Inferior parietal cortex (tissue), 1 donor: ENCODE data around the gene TSPEAR.
"Not testable (repeated sequence)": the region's sequence is repeated elsewhere in the genome, so short reads cannot be mapped to it uniquely, and the experiment has no call there.

Source experiments
- DNase-seq: peaks from one replicate; pipeline ENCODE4 v3.0.0-alpha.2; 2016; ENCODE audit errors: extremely low spot score

The TSPEAR gene

GRCh38 chr21:44568667-44569556 lies 142.5 kb downstream of the TSPEAR start:
- DNase-seq: no peak

- no peak for DNase-seq
Measured at GRCh38 chr21:44568261-44568660, 143.1 kb downstream of the TSPEAR start.

DNA sequence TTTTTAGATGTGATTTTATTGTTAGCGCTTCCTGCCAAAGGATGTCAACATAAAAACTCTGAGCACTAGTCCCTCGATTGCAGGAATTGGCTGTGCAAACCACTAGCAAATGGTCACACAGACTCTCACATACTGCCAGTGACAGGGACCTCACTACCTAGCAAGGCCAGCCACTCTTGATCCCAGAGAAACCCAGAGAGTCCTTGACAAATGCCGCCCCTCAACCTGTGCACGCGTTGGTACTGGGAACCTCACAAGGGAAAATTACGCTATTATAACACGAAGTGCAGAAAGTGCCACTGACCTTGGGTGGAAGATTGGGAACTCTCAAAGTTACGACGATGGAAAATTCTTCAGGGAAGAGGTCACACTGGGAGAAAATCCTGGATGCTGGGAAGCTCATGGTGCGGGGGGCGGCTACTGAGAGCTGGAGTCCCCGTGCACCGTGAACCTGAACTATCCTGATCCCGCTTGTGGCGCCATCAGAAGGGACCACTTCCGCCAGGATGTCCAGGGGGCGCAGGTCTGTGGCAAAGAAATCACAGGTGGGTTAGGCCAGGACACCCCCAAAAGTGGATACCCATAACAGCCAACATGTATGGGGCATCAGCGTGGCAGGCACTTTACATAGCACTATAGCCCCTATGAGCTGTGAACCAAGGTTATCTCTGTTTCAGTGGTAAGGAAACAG lies 143.7 kb downstream of the TSPEAR start:
- DNase-seq: no peak

DNA sequence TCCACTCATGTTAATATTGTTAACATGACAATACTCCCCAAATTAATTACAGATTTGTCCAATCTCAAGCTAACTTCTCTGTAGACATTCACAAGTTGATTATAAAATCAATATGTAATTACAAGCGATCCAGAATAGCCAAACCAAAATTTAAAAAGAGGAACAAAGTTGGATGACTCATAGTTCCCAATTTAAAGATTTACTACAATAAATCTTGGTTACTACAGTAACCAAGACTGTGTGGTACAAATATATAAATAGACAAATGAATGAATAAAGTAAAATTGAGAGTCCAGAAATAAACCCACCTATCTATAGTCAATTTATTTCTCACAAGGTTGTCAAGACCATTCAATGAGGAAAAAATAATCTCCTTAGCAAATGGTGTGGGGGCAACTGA lies 145.0 kb downstream of the TSPEAR start:
- DNase-seq: no peak

- no peak for DNase-seq
Measured at GRCh38 chr21:44564886-44565598, 146.3 kb downstream of the TSPEAR start.

- no peak for DNase-seq
Measured at GRCh38 chr21:44564099-44564498, 147.3 kb downstream of the TSPEAR start.

GRCh38 chr21:44558695-44559094 lies 152.7 kb downstream of the TSPEAR start, which contains the start of gene KRTAP10-3:
KRTAP10-3 (minus strand) TSS chr21:44558795; CDS start chr21:44558715, 80 bp downstream.
- DNase-seq: no peak

GRCh38 chr21:44558329-44558675 lies 153.1 kb downstream of the TSPEAR start:
- not testable (repeated sequence) for DNase-seq

DNA sequence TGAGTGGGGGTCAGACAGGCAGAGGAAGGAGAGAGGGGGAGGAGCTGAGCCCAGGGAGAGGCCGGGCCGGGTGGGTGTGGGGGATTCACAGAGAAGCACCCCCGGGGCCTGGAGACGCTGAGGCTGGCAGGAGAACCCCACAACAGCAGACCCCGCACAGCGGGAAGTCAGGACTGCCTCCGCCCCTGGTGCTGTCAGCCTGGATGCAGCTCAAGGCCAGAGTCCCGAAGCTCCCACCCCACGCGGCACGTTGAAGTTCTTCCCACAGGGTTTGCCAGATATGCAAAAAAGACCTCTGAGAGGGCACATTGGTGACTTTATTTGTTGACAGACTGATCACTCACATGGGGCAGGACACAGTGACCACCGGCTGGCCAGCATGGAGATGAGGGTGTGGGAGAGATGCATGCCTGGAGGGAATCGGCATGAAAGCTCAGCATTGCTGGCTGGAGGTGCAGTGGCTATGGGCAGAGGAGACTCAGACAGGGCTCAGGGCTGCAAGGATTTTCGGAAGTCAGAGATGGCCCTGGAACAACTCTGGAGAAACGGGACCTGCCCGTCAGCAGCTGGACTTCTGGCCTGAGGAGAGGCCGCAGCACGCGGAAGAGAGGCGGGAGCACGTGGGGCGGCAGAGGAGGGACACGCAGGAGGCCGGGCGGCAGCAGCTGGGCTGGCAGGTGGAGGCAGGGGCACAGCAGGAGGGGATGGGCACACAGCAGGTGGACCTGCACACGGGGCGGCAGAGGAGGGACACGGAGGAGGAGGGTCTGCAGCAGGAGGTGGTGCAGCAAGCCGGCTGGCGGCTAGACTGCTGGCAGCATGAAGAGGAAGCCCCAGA lies 153.7 kb downstream of the TSPEAR start:
- DNase-seq: no peak

GRCh38 chr21:44556879-44557278 lies 154.5 kb downstream of the TSPEAR start:
- DNase-seq: no peak

DNA sequence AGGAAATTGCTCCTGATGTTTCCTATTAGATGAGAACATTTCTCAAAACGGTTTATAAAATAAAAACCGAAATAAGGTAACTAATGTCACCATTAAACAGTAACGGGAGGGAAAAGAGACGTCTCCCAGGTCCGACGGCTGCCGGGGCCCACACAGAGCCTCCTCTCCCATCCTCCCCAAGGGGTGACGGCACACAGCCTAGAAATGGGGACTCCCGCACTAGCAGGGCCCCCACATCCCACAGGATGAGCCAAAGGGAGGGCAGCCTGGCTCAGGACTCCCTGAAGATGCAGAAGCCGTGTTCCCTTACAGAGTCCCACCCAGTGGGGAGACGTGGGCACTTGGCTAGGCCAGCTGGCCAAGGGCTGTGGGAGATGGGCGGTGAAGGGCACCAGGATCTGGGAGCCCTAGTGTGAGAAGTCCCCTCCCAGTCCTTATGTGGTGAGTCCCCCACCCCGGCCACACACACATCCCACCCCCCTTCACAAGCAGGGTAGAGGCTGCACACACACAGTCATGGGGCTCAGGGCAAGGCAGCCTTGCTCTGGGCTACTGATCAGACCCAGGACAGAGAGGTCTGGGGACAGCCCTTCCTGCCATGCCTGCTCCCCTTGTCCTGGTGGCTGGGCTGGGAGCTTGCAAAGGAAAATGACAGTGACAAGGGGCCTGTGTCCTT lies 156.0 kb downstream of the TSPEAR start:
- DNase-seq: no peak

GRCh38 chr21:44552681-44553080 lies 158.7 kb downstream of the TSPEAR start:
- DNase-seq: no peak

DNA sequence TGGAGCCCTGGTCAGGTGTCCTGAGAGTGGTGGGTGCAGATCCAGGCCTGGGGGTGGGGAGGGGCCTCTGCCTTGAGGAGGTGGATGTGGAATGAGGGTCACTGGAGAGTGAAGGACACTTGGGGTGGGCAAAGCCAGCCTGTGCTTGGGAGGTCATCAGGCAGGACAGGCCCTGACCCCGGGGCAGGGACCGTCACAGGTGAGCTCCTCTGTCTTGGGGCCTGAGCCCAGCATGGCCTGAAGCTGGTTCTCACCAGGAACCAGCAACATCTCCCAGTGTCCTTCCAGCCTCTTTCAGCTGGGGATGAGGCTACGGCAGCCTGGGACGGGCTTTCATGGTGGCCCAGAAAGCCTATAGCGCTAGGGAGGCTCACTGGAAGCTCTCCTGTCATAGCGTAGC lies 159.2 kb downstream of the TSPEAR start:
- DNase-seq: no peak

DNA sequence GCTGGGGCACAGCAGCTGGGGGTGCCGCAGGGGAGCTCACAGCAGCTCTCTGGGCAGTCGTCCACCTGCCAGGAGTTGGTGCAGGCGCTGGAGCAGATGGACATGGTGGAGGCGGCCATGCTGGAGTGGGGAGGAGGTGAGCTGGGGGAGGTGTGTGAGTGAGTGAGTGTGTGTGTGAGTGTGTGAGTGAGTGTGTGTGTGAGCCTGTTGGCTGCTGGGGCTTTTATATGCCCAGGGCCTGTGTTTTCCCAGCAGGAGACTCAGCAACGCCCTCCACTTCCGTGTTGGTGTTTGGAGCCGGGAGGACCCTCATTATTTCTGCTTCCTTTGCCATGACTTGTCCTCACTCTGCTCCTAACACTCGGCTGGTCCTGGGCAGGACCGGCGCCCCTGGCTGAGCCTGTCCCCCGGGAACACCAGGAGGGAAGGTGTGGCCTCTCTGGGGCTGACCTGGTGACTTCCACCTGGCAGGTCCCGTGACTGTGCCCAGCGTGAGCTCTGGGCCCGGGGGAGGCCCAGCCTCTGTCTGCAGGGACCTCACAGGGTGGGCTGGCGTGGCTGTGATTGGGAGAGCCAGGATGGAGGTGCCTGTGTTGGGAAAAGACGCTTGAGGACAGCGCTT lies 159.9 kb downstream of the TSPEAR start, which contains the start of gene KRTAP10-2:
KRTAP10-2 (minus strand) TSS at position 166 of the 622 bp plus-strand sequence; CDS start at position 119, 47 bp downstream.
- DNase-seq: no peak

GRCh38 chr21:44550807-44551206 lies 160.6 kb downstream of the TSPEAR start:
- DNase-seq: no peak

DNA sequence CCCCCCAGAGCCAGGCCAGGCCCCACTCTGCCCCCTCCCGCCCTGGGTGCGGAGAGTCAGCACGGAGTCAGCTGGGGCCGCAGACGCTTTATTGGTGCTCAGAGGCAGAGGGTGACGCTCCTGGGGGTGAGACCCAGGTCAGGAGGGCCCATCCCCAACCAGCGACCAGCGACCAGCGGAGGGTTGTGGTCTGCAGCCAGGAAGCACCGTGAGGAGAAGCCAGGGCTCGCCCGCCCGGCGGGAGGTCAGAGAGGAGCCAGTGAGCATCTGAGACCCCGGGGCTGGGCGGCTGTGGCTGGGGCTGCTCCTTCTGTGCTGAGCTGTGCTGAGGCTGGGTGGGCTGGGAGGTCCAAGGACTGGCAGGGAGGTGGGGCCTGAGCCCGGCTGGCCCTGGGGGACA lies 161.1 kb downstream of the TSPEAR start:
- DNase-seq: not testable (repeated sequence)

- DNase-seq: no peak
Measured at GRCh38 chr21:44549525-44550211, 161.7 kb downstream of the TSPEAR start.

DNA sequence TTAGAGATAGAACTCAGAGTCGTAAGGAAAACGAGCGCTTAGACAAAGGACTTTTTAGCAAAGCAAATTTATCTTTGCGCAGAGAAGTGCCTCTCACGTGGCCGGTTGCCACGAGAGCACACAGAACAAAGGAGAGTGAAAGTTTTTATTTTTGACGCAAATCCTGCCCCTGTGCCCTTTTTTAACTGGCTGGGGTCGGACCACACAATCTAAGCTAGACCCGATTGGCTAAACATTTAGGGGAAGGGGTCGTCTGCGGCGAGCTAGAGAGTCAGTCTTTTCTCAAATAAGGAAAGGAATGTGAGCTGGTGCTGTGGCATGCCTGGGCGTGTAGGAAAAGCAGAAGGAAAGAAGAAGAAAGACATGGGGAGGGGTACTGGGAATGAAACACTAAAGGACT lies 162.4 kb downstream of the TSPEAR start:
- no peak for DNase-seq

DNA sequence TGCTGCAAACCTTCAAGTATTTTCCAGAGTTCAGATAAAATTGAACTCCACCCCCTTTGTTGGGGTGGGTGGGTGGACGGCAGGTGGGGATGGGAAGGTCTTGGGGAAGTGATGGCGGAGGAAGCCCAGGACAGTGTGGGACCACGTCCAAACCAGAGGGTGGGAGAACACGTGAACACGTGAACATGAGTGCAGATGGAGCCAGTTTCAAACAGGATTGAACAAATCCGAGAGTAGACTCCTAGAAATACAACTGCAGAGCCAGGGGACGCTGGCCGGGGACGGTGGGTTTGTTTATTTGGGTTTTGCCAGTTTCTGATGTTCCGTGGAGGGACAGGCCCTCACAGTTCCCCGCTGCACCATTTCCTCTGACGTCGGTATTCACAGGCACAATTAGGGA lies 163.0 kb downstream of the TSPEAR start:
- no peak for DNase-seq
